ENCODE measurements around the gene ADGRV1. TPM values are rescaled to one million over a fixed set of nuclear protein-coding genes. Genes with fewer than 3 reads are reported as not detected.

Gene ADGRV1
- total and polyA plus RNA-seq, 9 of the 15 experiments (the other 6 are each of a cell fraction or from before 2014, with no cell fraction given): 21.7 to 156 (median 58.2) TPM

DNA sequence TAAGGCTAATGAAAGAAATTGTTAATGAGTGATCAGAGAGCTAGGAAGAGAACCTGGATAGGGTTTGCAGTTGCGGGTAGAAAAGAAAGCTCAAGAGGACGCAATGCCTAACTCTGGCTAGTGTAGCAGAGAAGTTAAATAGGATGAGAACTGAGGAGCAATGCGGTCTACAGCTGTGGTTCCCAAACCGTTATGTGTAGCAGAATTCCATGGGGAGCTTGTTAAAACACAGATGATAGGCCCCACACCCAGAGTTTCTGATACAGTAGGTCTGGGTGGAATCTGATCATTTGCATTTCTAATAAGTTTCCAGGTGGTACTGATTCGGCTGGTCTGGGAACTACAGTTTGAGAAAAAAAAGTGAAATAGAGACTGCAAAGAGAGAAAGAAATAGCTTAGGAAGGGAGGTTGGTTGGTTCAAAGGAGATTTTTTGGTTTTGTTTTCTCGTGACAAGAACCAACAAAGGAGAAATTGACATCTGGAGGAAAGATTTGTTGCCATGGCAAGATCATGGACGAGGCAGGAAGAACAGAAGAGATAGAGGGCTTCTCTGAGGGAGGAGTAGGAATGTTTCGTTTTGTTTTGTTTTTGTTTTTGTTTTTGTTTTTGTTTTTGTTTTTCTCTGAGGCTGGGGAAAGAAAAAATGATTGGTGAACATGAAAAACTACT, 548.4 kb downstream of the ADGRV1 start (continued):
- TF ChIP-seq ZFP36 (IDR thresholded peaks at IDR 0.05; ENCODE audit: low read depth, low read length, partially characterized antibody) (no peak), PHB (CRISPR knock-in tag; IDR thresholded peaks at IDR 0.05) (no peak), MEF2D (tag; conservative IDR thresholded peaks at IDR 0.05; ENCODE audit: low read depth) (no peak), CHD1 (IDR thresholded peaks at IDR 0.05; ENCODE audit: low read length) (no peak), ZNF764 (CRISPR knock-in tag; IDR thresholded peaks at IDR 0.05; ENCODE audit: low read depth) (no peak), HMBOX1 (IDR thresholded peaks at IDR 0.05) (no peak), TAF15 (IDR thresholded peaks at IDR 0.05; ENCODE audit: low read depth, low read length) (no peak), NR2F6 (CRISPR knock-in tag; IDR thresholded peaks at IDR 0.05) (no peak)

DNA sequence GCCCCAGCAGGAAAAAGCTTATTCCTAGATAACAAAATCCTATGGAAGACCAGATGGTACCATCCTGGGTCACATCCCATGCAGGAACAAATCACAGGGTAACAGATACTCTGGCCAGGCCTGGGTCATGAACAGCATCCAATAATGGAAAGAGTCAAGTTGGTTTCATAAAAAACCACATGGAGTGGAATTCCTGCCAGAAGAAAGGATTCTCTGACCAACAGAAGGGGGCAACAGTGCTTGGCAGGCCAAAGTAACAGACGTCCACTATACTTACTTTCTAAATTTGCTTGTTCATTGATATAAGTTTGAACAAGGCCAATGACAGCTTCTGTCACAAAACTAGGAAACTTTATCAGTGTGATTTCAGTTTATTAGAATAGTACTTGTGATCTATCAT, 551.0 kb downstream of the ADGRV1 start:
- no peak overlapping the region for H2AFZ ChIP-seq (ENCODE audit: low read depth, low read length)
- no peaks in the 10 kb centered on the region for H3K79me2 ChIP-seq (ENCODE audit: control insufficient read depth, insufficient read depth, low read length)
- H3K9ac ChIP-seq (ENCODE audit: insufficient read depth in 1 of 2, low read depth in 2 of 2, low read length in 2 of 2): no peak overlapping the region
- no peak for TF ChIP-seq ZBTB33 (CRISPR knock-in tag; IDR thresholded peaks at IDR 0.05)
- TF ChIP-seq BRCA1 (IDR thresholded peaks at IDR 0.05): no peak
- no peak for TF ChIP-seq BRCA1 (CRISPR knock-in tag; IDR thresholded peaks at IDR 0.05)
- TF ChIP-seq KHSRP (IDR thresholded peaks at IDR 0.05): no peak
- no peak for DNase-seq (ENCODE audit: extremely low read depth in 1 of 4, low spot score in 3 of 4)
- H3K4me1 ChIP-seq (replicated peaks in 1 of 2; ENCODE audit: control insufficient read depth in 2 of 2, insufficient read depth in 2 of 2, low read length in 2 of 2): no peaks in the 10 kb centered on the region
- H3K9me1 ChIP-seq (ENCODE audit: control insufficient read depth, insufficient read depth, low read length): no peaks in the 10 kb centered on the region
- H3K36me3 ChIP-seq (ENCODE audit: control insufficient read depth, insufficient read depth, low read length): peaks cover 21% of the 10 kb centered on the region; the same call in 2 of the 3 replicates
- H3K27ac ChIP-seq (ENCODE audit: extremely low read depth, low read depth, low read length): no peak overlapping the region
- 71% methylated on average over 1 of the region's 1 CpG for WGBS (ENCODE audit: insufficient coverage, low coverage, missing lambda C conversion rate)
- no peaks in the 10 kb centered on the region for H3K27me3 ChIP-seq (ENCODE audit: control insufficient read depth in 2 of 2, insufficient read depth in 2 of 2, low read length in 2 of 2)
- intact Hi-C loops (cut with micrococcal nuclease) (no loop called here), in situ Hi-C loops (cut with MboI) (loop anchor here (10.0 kb wide), 1 partner anchor 275 kb away; the partner anchor contains the start of gene ARRDC3)
- POLR2A ChIA-PET: no interaction called here
- no peaks in the 10 kb centered on the region for H3K9me3 ChIP-seq (replicated peaks; ENCODE audit: control insufficient read depth, insufficient read depth, low read depth, low read length)
- no TSS peak for BruUV-seq (replicated peaks)
- no peak overlapping the region for H3K4me2 ChIP-seq (ENCODE audit: insufficient read depth, low read length)
- CTCF ChIA-PET (ENCODE audit: low intra/inter-chr PET ratio): no interaction called here
- no peaks in the 10 kb centered on the region for H4K20me1 ChIP-seq (replicated peaks; ENCODE audit: control insufficient read depth, insufficient read depth, low read length)
- H3K4me3 ChIP-seq: no peak overlapping the region
- no peak for FAIRE-seq
- ATAC-seq: no peak

Measured in K562 (cell line).